IPS-15b (cell line): ENCODE measurements around the gene CHRND.

Source experiments
- H3K27me3 ChIP-seq: one replicate; pipeline ENCODE4 v1.6.1; 2013; ENCODE audit warnings: low read length; ENCODE audit not compliant: control insufficient read depth, insufficient read depth
- H3K36me3 ChIP-seq: one replicate; pipeline ENCODE4 v1.6.1; 2013; ENCODE audit warnings: low read length; ENCODE audit not compliant: control insufficient read depth, insufficient read depth
- H3K4me1 ChIP-seq: one replicate; pipeline ENCODE4 v1.6.1; 2013; ENCODE audit warnings: mild to moderate bottlenecking, low read length; ENCODE audit not compliant: control insufficient read depth, insufficient read depth
- H3K4me3 ChIP-seq: one replicate; pipeline ENCODE4 v1.5.1; 2013; ENCODE audit warnings: low read depth, low read length
- H3K9ac ChIP-seq: one replicate; pipeline ENCODE4 v1.6.1; 2013; ENCODE audit warnings: low read depth, mild to moderate bottlenecking, low read length
- H3K9me3 ChIP-seq: one replicate; pipeline ENCODE4 v1.6.1; 2013; ENCODE audit warnings: mild to moderate bottlenecking, low read length; ENCODE audit not compliant: control insufficient read depth, insufficient read depth

Gene CHRND

DNA sequence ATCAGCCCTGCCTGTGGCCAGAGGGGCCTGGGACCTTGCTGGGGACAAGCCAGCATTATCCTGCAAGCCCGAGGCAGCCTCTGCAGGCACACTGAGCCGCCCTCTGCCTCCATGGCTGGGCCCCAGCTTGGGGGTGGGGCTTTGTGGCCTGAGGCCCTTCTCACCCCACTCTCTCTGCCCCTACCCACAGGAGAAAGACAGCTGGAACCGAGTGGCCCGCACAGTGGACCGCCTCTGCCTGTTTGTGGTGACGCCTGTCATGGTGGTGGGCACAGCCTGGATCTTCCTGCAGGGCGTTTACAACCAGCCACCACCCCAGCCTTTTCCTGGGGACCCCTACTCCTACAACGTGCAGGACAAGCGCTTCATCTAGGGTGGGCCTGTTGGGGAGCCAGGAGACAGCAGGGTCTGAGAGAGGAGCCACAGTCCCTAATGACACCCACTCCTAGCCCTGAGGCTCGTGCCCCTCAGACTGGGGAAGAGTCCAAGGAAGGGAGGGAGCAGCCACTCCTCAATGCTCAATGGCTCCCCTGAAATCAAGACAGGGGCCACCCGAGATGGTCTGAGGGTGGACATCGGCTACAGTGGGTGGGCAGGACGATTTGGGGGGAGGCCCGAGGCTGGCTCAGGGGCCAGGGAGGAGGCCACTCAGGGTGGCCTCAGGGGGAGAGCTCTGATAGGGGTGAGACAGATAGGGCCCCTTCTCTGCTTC, 9.1 kb downstream of the CHRND start:
- H3K4me1 ChIP-seq: peaks cover 7% of the 10 kb centered on the region
- H3K9ac ChIP-seq: no peak overlapping the region
- H3K9me3 ChIP-seq: no peaks in the 10 kb centered on the region
- no peaks in the 10 kb centered on the region for H3K27me3 ChIP-seq
- no peak overlapping the region for H3K4me3 ChIP-seq
- H3K36me3 ChIP-seq: no peaks in the 10 kb centered on the region

DNA sequence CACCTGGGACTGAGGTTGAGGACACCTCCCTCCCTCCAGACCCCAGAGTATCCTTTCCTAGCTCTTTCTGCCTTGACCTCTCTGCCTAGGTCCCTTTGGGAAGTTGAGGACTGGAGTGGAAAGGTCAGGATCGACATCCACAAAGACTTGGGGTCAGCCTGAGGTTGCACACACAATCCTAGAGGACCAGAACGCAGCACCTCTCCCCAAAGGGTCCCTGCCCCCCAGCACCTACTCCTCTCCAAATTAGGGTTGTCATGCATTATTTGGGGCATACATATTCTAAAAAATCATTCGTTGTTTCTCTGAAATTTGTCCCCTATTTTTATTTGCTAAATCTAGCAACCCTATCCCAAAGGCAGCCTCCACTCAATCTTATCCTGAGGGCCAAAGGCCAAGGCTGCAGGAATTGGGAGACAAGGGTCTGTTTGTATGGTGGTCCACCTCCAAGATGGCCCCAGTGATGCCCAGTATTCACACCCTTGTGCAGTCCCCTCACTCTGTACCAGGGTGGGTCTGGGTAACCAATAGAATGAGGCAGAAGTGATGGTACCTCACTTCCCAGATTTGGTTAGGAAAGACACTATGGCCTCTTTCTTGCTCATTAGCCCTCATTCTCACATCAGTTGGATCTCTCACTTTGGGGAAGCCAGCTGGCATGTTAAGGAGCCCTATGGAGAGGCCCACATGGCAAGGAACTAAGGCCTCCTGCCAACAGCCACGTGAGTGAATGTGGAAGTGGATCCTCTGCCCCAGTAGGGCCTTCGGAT, 10.0 kb downstream of the CHRND start:
- Histone ChIP-seq H3K4me1 (peaks cover 7% of the 10 kb centered on the region), H3K27me3 (no peaks in the 10 kb centered on the region), H3K9ac (no peak overlapping the region), H3K36me3 (no peaks in the 10 kb centered on the region), H3K4me3 (no peak overlapping the region), H3K9me3 (no peaks in the 10 kb centered on the region)

DNA sequence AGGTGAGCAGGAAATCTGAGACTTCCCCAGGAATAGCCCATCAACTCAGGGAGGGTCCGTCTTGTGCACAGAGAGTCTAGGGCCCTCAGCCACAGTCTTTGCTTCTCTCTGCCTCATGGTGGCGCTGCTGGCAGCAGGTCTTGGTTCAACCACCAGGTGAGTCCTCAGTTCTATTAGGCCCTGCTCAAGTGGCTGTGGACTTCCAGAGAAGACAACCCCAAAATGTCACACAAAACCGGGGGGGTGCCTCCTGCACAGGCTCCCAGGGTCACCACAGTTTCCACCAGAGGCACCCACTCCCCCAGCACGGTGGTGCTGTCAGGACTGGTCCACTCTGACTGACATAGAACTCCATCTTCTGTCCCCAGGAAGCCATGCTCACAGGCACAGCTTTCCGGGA, 11.1 kb downstream of the CHRND start:
- Histone ChIP-seq H3K4me3 (no peak overlapping the region), H3K36me3 (no peaks in the 10 kb centered on the region), H3K4me1 (peaks cover 7% of the 10 kb centered on the region), H3K9me3 (no peaks in the 10 kb centered on the region), H3K9ac (no peak overlapping the region), H3K27me3 (no peaks in the 10 kb centered on the region)

DNA sequence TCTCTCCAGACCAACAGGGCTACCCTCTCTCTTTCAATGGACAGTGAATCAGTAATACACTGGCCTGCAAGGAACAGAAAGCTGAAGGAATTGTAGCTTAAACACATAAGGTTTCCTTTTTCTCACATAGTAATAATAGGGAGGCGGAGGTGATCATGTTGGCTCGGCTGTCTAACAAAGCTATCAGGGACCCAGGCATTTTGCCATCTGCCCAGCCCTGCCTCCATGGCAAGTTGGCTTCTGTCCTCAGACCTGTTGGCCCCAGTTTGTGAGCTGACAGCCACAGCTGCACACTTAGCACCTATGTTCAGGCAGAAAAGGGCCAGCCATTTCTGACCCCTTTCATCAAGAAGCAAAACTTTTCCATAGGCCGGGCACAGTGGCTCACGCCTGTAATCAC, 11.5 kb downstream of the CHRND start:
- H3K4me1 ChIP-seq: peaks cover 7% of the 10 kb centered on the region

DNA sequence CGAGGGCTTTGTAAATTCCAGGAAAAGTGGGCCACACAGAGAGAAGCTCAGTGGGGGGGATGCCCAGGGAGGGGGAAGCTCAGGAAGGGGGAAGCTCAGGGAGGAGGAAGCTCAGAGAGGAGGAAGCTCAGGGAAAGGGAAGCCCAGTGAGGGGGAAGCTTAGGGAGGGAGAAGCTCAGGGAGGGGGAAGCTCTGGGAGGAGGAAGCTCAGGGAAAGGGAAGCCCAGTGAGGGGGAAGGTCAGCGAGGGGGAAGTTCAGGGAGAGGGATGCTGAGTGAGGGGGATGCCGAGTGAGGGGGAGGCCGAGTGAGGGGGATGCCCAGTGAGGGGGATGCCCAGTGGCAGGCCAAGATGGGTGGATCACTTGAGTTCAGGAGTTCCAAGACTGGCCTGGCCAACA, 12.7 kb downstream of the CHRND start:
- no peak overlapping the region for H3K9ac ChIP-seq
- H3K9me3 ChIP-seq: no peaks in the 10 kb centered on the region
- H3K4me1 ChIP-seq: peaks cover 7% of the 10 kb centered on the region
- H3K36me3 ChIP-seq: no peaks in the 10 kb centered on the region
- H3K27me3 ChIP-seq: no peaks in the 10 kb centered on the region
- H3K4me3 ChIP-seq: no peak overlapping the region

More for the DNA sequence above, 11.5 kb downstream of the CHRND start:
- Histone ChIP-seq H3K4me3 (no peak overlapping the region), H3K9me3 (no peaks in the 10 kb centered on the region), H3K9ac (no peak overlapping the region), H3K27me3 (no peaks in the 10 kb centered on the region), H3K36me3 (no peaks in the 10 kb centered on the region)

DNA sequence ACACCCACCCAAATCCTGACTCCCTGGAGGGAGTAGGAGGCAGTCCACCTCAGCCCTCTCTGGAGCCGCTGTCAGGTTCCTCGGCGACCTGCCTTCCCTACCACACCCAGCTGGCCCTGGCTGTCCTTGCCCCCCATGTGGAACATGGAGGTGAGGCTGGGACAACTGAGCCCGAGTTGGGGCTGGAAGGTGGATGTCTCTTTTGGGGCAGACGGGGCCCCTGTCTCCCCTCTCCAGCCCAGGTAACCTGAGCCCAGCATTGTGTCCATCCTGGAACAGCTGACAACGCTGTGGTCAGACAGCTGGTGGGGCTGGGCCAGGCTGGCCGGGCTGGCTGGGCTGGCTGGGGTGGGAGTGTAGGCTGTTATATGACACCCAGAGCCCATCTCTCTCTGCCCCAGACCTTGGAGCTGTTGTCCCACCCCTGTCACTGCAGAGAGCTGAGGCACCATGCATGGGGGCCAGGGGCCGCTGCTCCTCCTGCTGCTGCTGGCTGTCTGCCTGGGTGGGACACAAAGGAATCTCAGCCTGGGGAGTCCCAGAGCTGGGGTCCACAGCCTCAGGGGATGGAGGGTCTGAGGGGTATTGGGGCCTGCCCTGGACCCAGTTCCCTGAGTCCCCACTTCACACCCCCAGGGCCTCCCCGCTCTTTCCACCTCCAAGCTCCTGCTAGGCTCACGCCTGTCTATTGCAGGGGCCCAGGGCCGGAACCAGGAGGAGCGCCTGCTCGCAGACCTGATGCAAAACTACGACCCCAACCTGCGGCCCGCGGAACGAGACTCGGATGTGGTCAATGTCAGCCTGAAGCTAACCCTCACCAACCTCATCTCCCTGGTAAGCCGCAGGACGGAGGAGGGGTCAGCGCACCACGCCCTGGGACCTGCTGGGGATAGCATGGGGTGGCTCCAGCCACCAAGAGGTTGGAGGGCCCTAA, 13.6 kb downstream of the CHRND start, which contains the start of gene CHRNG:
Gene CHRNG (plus strand): TSS at position 395 of the 934 bp plus-strand sequence. CDS start 56 bp downstream, at position 451.
- Histone ChIP-seq H3K36me3 (no peaks in the 10 kb centered on the region), H3K9ac (no peak within 1 kb of the TSS), H3K4me1 (peaks cover 7% of the 10 kb centered on the region), H3K9me3 (no peaks in the 10 kb centered on the region), H3K27me3 (no peaks in the 10 kb centered on the region), H3K4me3 (no peak within 1 kb of the TSS)

DNA sequence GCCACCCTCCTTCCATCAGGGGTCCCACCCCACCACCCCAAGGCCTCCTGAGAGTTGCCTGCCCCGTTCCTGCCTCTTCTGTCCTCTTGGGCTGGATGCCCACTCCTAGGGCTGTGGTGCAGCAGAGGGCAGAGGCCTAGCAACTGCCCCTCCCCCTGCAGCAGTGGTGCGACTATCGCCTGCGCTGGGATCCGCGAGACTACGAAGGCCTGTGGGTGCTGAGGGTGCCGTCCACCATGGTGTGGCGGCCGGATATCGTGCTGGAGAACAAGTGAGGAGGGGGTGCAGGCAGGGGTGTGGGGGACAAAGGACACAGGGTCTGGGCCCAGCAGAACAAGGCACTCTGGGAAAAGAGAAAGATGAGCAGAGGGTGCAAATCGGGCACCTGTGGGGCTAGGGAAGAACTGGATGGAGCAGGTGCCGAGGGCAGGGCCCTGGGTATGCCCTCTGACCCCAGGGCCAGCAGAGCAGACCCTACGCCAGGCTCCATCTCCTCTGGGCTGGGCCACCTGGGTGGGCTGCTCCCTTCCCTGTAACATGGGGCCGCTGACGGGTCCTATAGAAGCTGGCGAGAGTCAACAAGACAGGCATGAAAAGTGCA, 14.6 kb downstream of the CHRND start:
- no peaks in the 10 kb centered on the region for H3K27me3 ChIP-seq
- H3K9me3 ChIP-seq: no peaks in the 10 kb centered on the region
- no peak overlapping the region for H3K4me3 ChIP-seq
- H3K9ac ChIP-seq: no peak overlapping the region
- peaks cover 2% of the 10 kb centered on the region for H3K36me3 ChIP-seq
- peaks cover 7% of the 10 kb centered on the region for H3K4me1 ChIP-seq

DNA sequence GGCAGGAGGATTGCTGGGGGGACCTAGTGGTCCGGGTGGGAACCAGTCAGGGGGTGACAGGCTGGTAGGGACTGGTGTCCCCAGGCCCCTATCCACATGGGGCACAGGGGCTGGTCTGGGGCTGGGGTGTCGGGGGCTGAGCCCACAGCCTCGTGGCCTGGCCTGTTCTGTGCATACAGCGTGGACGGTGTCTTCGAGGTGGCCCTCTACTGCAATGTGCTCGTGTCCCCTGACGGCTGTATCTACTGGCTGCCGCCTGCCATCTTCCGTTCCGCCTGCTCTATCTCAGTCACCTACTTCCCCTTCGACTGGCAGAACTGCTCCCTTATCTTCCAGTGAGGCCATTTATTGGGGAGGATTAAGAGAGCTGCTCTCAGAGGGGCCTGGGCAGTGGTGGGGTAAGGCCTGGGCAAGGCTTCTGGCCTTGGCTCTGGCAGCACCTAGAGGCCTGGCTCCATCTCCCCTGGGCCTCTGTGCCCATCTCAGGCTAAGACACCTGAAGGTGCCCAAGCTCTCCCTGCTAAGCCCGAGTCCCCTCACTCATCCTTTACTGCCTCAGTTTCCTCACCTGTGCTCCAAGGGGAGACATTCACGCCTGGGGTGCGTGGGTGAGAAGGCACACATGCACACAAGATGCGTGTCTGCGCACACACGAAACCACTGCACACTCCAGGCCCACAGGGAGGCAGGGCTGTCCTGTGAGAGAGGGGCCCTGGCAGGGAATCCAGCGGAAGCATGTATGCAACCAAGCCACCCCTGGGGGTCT, 15.4 kb downstream of the CHRND start:
- Histone ChIP-seq H3K9ac (no peak overlapping the region), H3K36me3 (peaks cover 3% of the 10 kb centered on the region), H3K4me3 (no peak overlapping the region), H3K4me1 (peaks cover 7% of the 10 kb centered on the region), H3K27me3 (no peaks in the 10 kb centered on the region), H3K9me3 (no peaks in the 10 kb centered on the region)

DNA sequence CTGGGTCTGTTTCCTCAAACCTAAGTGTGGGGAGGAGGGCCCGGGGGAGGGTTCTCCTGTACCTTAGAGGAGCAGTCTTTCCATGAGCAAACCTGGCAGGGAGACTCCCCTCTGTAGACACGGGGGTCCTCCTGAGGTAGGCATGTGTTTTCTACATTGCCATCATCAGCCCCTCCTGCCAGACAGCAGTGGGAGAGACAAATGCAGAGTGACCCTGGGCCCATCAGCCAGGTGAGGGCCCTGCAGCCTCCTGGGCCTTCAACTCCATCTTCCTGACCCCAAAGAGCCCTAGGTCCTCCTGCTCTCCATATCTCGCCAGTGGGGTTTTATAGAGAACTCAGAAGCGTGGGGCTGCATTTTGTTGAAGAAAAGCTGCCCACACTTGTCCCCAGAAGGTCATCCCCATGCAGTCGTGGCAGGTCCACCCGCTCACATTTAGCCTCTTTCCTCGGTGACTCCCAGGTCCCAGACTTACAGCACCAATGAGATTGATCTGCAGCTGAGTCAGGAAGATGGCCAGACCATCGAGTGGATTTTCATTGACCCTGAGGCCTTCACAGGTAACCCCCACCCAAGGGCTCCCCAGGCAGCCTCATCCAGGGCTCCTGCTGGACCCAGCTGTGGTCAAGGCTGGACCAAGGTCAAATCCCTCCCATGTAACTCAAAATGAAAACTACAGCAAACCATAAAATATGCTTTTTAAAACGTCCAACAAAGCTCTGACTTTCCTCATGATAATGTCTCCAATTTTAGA, 16.2 kb downstream of the CHRND start:
- Histone ChIP-seq H3K36me3 (peaks cover 7% of the 10 kb centered on the region), H3K4me1 (peaks cover 7% of the 10 kb centered on the region), H3K27me3 (no peaks in the 10 kb centered on the region), H3K9me3 (no peaks in the 10 kb centered on the region), H3K4me3 (no peak overlapping the region), H3K9ac (no peak overlapping the region)

DNA sequence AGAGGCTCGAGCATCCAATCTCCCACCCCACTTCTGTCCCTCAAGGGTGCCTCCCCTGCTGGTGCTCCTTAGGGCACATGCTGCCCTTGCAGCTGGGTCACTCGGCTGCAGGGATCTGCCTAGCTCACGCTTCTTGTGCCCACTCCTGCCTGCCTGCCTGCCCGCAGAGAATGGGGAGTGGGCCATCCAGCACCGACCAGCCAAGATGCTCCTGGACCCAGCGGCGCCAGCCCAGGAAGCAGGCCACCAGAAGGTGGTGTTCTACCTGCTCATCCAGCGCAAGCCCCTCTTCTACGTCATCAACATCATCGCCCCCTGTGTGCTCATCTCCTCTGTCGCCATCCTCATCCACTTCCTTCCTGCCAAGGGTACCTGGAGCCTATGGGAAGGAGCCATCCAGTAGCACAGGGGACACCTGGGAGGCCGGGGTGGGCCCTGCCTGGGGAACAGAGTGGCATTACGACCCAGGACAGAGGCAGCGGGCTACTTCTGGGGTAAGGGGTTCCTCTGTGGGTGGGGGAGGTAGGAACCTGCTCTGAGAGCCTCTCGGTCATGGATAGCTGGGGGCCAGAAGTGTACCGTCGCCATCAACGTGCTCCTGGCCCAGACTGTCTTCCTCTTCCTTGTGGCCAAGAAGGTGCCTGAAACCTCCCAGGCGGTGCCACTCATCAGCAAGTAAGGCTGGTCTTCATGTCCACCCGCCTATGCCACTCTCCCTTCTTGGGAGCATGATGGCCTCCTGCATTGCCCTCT, 16.9 kb downstream of the CHRND start:
- Histone ChIP-seq H3K4me1 (peaks cover 7% of the 10 kb centered on the region), H3K9me3 (no peaks in the 10 kb centered on the region), H3K36me3 (peaks cover 7% of the 10 kb centered on the region), H3K9ac (no peak overlapping the region), H3K27me3 (no peaks in the 10 kb centered on the region), H3K4me3 (no peak overlapping the region)
